Measurements from ENCODE around the gene WNT7B. TPM values are rescaled to one million over a fixed set of nuclear protein-coding genes. Genes with fewer than 3 reads are reported as not detected.

The WNT7B gene
- total RNA-seq, 2 donors from 2014 or later, result 7.5 to 7.7 TPM

DNA sequence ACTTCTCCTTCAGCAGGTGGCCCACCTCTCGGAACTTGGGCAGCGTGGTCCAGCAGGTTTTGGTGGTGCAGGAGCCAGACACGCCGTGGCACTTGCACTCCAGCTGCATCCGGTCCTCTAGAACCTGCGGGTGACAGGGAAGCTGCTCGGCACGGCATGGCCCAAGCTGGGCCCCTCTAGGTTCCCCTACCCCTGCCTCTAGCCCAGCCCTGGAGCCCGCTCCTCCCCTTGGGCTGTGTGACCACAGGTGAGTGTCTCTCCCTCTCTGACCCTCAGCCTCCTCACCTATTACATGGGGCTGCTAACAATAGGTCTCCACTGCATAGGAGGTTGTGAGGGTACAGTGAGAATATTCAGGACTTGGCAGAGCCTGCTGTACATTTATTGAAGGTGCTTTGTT is 53.8 kb downstream of the WNT7B start:
- no peaks in the 10 kb centered on the region for H3K9me3 ChIP-seq
- H3K4me1 ChIP-seq (replicated peaks), result peaks cover 13% of the 10 kb centered on the region
- TF ChIP-seq POLR2A (IDR thresholded peaks at IDR 0.05) (no peak), POLR2AphosphoS5 (IDR thresholded peaks at IDR 0.05) (no peak)
- TF ChIP-seq, protein P1, sequence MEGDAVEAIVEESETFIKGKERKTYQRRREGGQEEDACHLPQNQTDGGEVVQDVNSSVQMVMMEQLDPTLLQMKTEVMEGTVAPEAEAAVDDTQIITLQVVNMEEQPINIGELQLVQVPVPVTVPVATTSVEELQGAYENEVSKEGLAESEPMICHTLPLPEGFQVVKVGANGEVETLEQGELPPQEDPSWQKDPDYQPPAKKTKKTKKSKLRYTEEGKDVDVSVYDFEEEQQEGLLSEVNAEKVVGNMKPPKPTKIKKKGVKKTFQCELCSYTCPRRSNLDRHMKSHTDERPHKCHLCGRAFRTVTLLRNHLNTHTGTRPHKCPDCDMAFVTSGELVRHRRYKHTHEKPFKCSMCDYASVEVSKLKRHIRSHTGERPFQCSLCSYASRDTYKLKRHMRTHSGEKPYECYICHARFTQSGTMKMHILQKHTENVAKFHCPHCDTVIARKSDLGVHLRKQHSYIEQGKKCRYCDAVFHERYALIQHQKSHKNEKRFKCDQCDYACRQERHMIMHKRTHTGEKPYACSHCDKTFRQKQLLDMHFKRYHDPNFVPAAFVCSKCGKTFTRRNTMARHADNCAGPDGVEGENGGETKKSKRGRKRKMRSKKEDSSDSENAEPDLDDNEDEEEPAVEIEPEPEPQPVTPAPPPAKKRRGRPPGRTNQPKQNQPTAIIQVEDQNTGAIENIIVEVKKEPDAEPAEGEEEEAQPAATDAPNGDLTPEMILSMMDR (IDR thresholded peaks at IDR 0.05), result no peak
- intact Hi-C loops (cut with DNase I), result no loop called here
- no peak overlapping the region for H3K4me3 ChIP-seq
- no peak for DNase-seq (ENCODE audit: low spot score)
- H3K27me3 ChIP-seq (replicated peaks; ENCODE audit: insufficient read depth), result no peaks in the 10 kb centered on the region
- no peak overlapping the region for H3K27ac ChIP-seq
- 94% methylated on average over 9 of the region's 9 CpGs for WGBS
- no peaks in the 10 kb centered on the region for H3K36me3 ChIP-seq

DNA sequence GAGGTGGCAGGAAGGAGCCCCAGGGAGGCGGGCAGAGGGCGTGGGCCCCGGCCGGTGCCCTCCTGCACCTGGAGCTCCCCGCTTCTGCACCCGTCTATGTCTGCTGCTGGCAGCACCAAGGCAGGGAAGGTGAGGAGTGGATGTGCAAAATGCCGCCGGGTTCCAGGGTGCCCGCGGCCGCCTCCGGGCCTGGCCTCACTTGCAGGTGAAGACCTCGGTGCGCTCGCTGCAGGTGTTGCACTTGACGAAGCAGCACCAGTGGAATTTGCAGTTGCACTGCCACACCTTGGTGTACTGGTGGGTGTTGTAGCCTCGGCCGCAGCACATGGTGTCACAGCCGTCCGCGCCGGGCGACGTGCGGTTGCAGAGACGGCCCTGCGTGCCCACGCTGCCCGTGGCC is 54.3 kb downstream of the WNT7B start:
- Histone ChIP-seq H3K27me3 (replicated peaks; ENCODE audit: insufficient read depth) (no peaks in the 10 kb centered on the region), H3K4me3 (no peak overlapping the region), H3K36me3 (no peaks in the 10 kb centered on the region), H3K4me1 (replicated peaks) (peaks cover 13% of the 10 kb centered on the region), H3K9me3 (no peaks in the 10 kb centered on the region), H3K27ac (no peak overlapping the region)
- TF ChIP-seq, protein P1 (IDR thresholded peaks at IDR 0.05), result no peak
- TF ChIP-seq POLR2AphosphoS5 (IDR thresholded peaks at IDR 0.05) (no peak), POLR2A (IDR thresholded peaks at IDR 0.05) (no peak)
- intact Hi-C loops (cut with DNase I), result no loop called here
- WGBS, result 96% methylated on average over 26 of the region's 29 CpGs
- no peak for DNase-seq (ENCODE audit: low spot score)

DNA sequence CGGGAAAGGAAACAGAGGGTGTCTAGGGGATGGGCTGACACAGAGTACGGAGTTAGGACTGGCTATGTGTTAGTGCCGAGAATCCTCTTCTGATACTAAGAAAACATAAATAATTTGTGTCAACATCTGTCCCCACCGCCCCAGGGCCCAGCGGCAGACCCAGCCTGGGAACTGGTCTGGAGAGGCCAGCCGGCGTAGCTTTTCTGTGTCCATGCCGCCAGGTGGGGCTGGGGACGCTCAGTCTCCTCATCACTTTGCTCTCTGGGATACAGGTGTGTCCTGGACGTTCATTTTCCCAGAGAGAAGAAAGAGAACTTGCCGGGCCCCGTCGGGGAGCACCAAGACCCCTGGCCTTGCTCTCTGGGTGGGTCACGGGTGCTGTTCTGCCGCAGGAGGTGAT is 54.7 kb downstream of the WNT7B start:
- no peak overlapping the region for H3K27ac ChIP-seq
- H3K36me3 ChIP-seq, result no peaks in the 10 kb centered on the region
- no peaks in the 10 kb centered on the region for H3K9me3 ChIP-seq
- no peak overlapping the region for H3K4me3 ChIP-seq
- no peak for TF ChIP-seq POLR2A (IDR thresholded peaks at IDR 0.05)
- TF ChIP-seq, protein P1 (IDR thresholded peaks at IDR 0.05), result no peak
- no peak for DNase-seq (ENCODE audit: low spot score)
- 90% methylated on average over 15 of the region's 15 CpGs for WGBS
- no peaks in the 10 kb centered on the region for H3K27me3 ChIP-seq (replicated peaks; ENCODE audit: insufficient read depth)
- intact Hi-C loops (cut with DNase I), result no loop called here
- H3K4me1 ChIP-seq (replicated peaks), result peaks cover 13% of the 10 kb centered on the region

DNA sequence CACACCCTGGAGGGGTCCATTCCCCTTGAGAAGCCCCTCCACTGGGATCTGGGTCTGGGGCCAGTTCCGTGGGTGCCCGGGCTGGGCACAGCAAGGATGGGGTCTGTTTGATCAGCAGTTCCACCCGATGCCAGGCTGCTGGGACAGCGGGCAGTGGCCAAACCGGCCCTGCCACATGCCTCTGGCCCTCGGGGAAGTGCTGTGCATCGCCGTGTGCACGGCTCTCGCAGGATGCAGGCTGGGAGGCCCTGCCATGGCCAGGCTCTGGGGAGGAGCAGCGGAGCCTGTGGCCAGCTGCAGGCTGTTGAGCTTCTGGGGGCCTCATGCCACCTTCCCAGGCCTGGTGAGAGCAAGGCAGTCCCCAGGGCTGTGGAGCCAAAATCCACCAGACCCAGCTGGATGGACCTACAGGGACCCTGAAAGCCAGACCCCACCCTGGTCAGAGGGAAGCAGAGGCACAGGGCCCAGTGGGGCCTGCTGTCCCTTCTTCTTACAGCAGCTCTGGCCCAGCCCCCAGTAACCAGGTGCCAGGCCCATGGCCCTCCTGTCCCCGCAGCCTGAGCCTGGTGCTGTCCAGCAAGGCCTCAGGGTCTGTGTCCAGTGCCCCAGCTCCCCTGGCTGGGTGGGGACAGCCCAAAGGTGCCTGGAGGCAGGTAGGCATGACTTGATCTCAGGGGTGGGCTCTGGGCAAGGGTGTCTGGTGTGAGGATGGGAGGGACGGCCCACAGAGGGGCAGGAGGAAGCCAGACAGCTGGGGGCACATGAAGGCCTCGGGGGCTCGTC is 57.3 kb downstream of the WNT7B start:
- Histone ChIP-seq H3K4me1 (replicated peaks) (peaks cover 13% of the 10 kb centered on the region), H3K27me3 (replicated peaks; ENCODE audit: insufficient read depth) (no peaks in the 10 kb centered on the region), H3K9me3 (no peaks in the 10 kb centered on the region), H3K27ac (peak overlapping the region in 1 of 2 donors; percentile 27), H3K36me3 (no peaks in the 10 kb centered on the region), H3K4me3 (no peak overlapping the region)
- peak; percentile 71 for DNase-seq (ENCODE audit: low spot score)
- intact Hi-C loops (cut with DNase I), result no loop called here
- WGBS, result 52% methylated on average over 15 of the region's 15 CpGs
- TF ChIP-seq, protein P1 (IDR thresholded peaks at IDR 0.05), result no peak
- TF ChIP-seq POLR2AphosphoS5 (IDR thresholded peaks at IDR 0.05) (peak; percentile 74), POLR2A (IDR thresholded peaks at IDR 0.05) (peak; percentile 13)
